NCI-H2227 (cell line): ENCODE measurements around the gene KCNIP1.

Source experiments
- DNase-seq: peaks from one replicate; lab custom pipeline; 2025; ENCODE audit not compliant: unreplicated experiment; lab: John Stamatoyannopoulos, UW

KCNIP1 gene

GRCh38 chr5:170700503-170700902 lies 196.7 kb downstream of the KCNIP1 start:
- DNase-seq, result no peak

- DNase-seq, result no peak
These were observed 197.5 kb downstream of the KCNIP1 start for GRCh38 chr5:170701334-170701733.

GRCh38 chr5:170704417-170705192 lies 200.8 kb downstream of the KCNIP1 start:
- DNase-seq, result no peak

- no peak for DNase-seq
These were observed 205.8 kb downstream of the KCNIP1 start for GRCh38 chr5:170709640-170710039.

GRCh38 chr5:170711300-170711699 lies 207.5 kb downstream of the KCNIP1 start:
- no peak for DNase-seq

GRCh38 chr5:170715141-170715540 lies 211.3 kb downstream of the KCNIP1 start:
- no peak for DNase-seq

GRCh38 chr5:170716396-170716795 lies 212.6 kb downstream of the KCNIP1 start:
- no peak for DNase-seq

GRCh38 chr5:170719551-170719950 lies 215.7 kb downstream of the KCNIP1 start:
- DNase-seq, result no peak

GRCh38 chr5:170720179-170720578 lies 216.4 kb downstream of the KCNIP1 start:
- DNase-seq, result no peak

GRCh38 chr5:170720984-170721383 lies 217.2 kb downstream of the KCNIP1 start:
- no peak for DNase-seq

- DNase-seq, result no peak
These were observed 217.9 kb downstream of the KCNIP1 start for GRCh38 chr5:170721681-170722080.

GRCh38 chr5:170722316-170722715 lies 218.5 kb downstream of the KCNIP1 start:
- DNase-seq, result no peak

- DNase-seq, result no peak
These were observed 227.2 kb downstream of the KCNIP1 start for GRCh38 chr5:170731052-170731451.

- DNase-seq, result no peak
These were observed 228.9 kb downstream of the KCNIP1 start for GRCh38 chr5:170732685-170733084.

GRCh38 chr5:170736966-170737365 lies 233.1 kb downstream of the KCNIP1 start:
- no peak for DNase-seq

GRCh38 chr5:170737591-170737990 lies 233.8 kb downstream of the KCNIP1 start:
- no peak for DNase-seq

GRCh38 chr5:170738840-170739239 lies 235.0 kb downstream of the KCNIP1 start:
- no peak for DNase-seq

- no peak for DNase-seq
These were observed 235.6 kb downstream of the KCNIP1 start for GRCh38 chr5:170739446-170739845.

- DNase-seq, result no peak
These were observed 236.9 kb downstream of the KCNIP1 start for GRCh38 chr5:170740551-170741205.

- no peak for DNase-seq
These were observed 238.0 kb downstream of the KCNIP1 start for GRCh38 chr5:170741801-170742200.

- no peak for DNase-seq
These were observed 240.0 kb downstream of the KCNIP1 start for GRCh38 chr5:170743876-170744212.

- DNase-seq, result no peak
These were observed 241.8 kb downstream of the KCNIP1 start for GRCh38 chr5:170745481-170746071.
